Panc1 (cell line): Measurements from ENCODE around the gene MEGF6. TPM values are rescaled to one million over a fixed set of nuclear protein-coding genes. Genes with fewer than 3 reads are reported as not detected.

Experiments used
- ATAC-seq: fragments of 200-7000 bp; cut with Tn5 transposase; 2 replicates; pipeline ENCODE4 v1.9.1; 2020; ENCODE audit warnings: mild to moderate bottlenecking, moderate library complexity
- BruUV-seq: library from RNA; stranded (reverse); fragments of 400-500 nt; replicated peaks from 2 replicates; lab custom pipeline; 2021; lab: Mats Ljungman, UMichigan
- CTCF ChIA-PET: fragments of 300-600 bp; sonication (Branson Sonifier 250); formaldehyde crosslinking; loops from one replicate; lab custom pipeline; 2022; ENCODE audit warnings: antibody characterized with exemption; lab: Charles Lee
- POLR2A ChIA-PET: fragments of 300-600 bp; sonication (Branson Sonifier 250); formaldehyde crosslinking; loops from one replicate; lab custom pipeline; 2022; ENCODE audit warnings: antibody characterized with exemption; lab: Charles Lee
- DNase-seq: peaks from one replicate; pipeline ENCODE4 v3.0.0-alpha.2; 2010; ENCODE audit warnings: low read depth, low spot score
- H3K27ac ChIP-seq: 2 replicates; pipeline ENCODE4 v1.5.1; 2011; ENCODE audit warnings: mild to moderate bottlenecking, low read length, inconsistent platforms
- H3K27me3 ChIP-seq: fragments of 200-500 bp; sonication (Bioruptor generic); 2 replicates; pipeline ENCODE4 v1.6.0; 2014; ENCODE audit warnings: low read length, inconsistent platforms; ENCODE audit not compliant: control insufficient read depth, insufficient read depth
- H3K36me3 ChIP-seq: fragments of 200-500 bp; sonication (Bioruptor generic); 2 replicates; pipeline ENCODE4 v1.5.1; 2014; ENCODE audit warnings: inconsistent platforms, mild to moderate bottlenecking, low read length, moderate library complexity; ENCODE audit not compliant: control insufficient read depth, insufficient read depth
- H3K4me1 ChIP-seq: 2 replicates; pipeline ENCODE4 v1.5.1; 2011; ENCODE audit warnings: inconsistent platforms, mild to moderate bottlenecking, low read length, moderate library complexity; ENCODE audit not compliant: control insufficient read depth, insufficient read depth
- H3K4me3 ChIP-seq, 2 experiments: 2 replicates each; pipeline ENCODE4 v1.5.1; 2011 to 2012; ENCODE audit warnings: low read depth in 2 of 2, low read length in 2 of 2, mild to moderate bottlenecking in 2 of 2, inconsistent platforms in 1 of 2, moderate library complexity in 1 of 2
- H3K9me3 ChIP-seq: fragments of 200-500 bp; sonication (Bioruptor generic); 2 replicates; pipeline ENCODE4 v1.5.1; 2014; ENCODE audit warnings: low read depth, mild to moderate bottlenecking, inconsistent platforms, low read length, moderate library complexity; ENCODE audit not compliant: control insufficient read depth, insufficient read depth
- POLR2AphosphoS5 ChIP-seq: IDR thresholded peaks from 2 replicates; pipeline ENCODE4 v1.6.1; 2012; ENCODE audit warnings: mild to moderate bottlenecking, low read depth, low read length, moderate library complexity
- REST ChIP-seq, 2 experiments: IDR thresholded peaks; 2 replicates each; pipeline ENCODE4 v1.6.1; 2011 to 2012; ENCODE audit warnings: low read depth in 2 of 2, control low read depth in 1 of 2, low read length in 1 of 2, mild to moderate bottlenecking in 1 of 2, moderate library complexity in 1 of 2; ENCODE audit not compliant: insufficient read depth in 1 of 2
- SIN3A ChIP-seq: IDR thresholded peaks from 2 replicates; pipeline ENCODE4 v1.6.1; 2012; ENCODE audit warnings: low read depth, mild to moderate bottlenecking, low read length, moderate library complexity, borderline replicate concordance; ENCODE audit not compliant: insufficient read depth
- TCF7L2 ChIP-seq: IDR thresholded peaks from 2 replicates; pipeline ENCODE4 v1.6.1; 2011; ENCODE audit warnings: mild to moderate bottlenecking, low read depth, low read length, inconsistent platforms
- in situ Hi-C: cut with HindIII; loops from 2 replicates; pipeline ENCODE4 v1.10.0; 2016; ENCODE audit warnings: low sequenced_read_pairs, low pct_unique_long_range_greater_than_20kb
- intact Hi-C: fragments of 100-400 bp; cut with micrococcal nuclease; formaldehyde crosslinking; loops from one replicate; pipeline ENCODE4 v1.10.0; 2022; ENCODE audit not compliant: unreplicated experiment
- total RNA-seq: library from RNA; stranded (reverse); gene quantifications from one replicate; pipeline ENCODE4 v1.2.1, GENCODE V29; 2021; ENCODE audit not compliant: unreplicated experiment
- TF ChIP-seq, protein P1 (sequence below): fragments of 450-650 bp; IDR thresholded peaks from 2 replicates; pipeline ENCODE4 v1.5.1; 2017; ENCODE audit warnings: mild to moderate bottlenecking

Gene MEGF6
- total RNA-seq, 1 experiment from 2014 or later = 32.6 TPM

GRCh38 chr1:3451994-3452865 is 159.1 kb downstream of the MEGF6 start:
- ChIA-PET POLR2A (no interaction called here), CTCF (interaction anchor here (0.6 to 2.6 kb wide), 20 partner anchors 8 to 176 kb away, joined by 3 to 27 read pairs (median 4); no protein-coding TSS in a partner anchor)
- TF ChIP-seq POLR2AphosphoS5 = no peak
- TF ChIP-seq SIN3A = no peak
- TF ChIP-seq, protein P1, sequence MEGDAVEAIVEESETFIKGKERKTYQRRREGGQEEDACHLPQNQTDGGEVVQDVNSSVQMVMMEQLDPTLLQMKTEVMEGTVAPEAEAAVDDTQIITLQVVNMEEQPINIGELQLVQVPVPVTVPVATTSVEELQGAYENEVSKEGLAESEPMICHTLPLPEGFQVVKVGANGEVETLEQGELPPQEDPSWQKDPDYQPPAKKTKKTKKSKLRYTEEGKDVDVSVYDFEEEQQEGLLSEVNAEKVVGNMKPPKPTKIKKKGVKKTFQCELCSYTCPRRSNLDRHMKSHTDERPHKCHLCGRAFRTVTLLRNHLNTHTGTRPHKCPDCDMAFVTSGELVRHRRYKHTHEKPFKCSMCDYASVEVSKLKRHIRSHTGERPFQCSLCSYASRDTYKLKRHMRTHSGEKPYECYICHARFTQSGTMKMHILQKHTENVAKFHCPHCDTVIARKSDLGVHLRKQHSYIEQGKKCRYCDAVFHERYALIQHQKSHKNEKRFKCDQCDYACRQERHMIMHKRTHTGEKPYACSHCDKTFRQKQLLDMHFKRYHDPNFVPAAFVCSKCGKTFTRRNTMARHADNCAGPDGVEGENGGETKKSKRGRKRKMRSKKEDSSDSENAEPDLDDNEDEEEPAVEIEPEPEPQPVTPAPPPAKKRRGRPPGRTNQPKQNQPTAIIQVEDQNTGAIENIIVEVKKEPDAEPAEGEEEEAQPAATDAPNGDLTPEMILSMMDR = no peak
- no peak for TF ChIP-seq TCF7L2
- no peak for TF ChIP-seq REST (IDR thresholded peaks at IDR 0.05; ENCODE audit: insufficient read depth in 1 of 2, low read depth in 2 of 2, low read length in 1 of 2)
- Histone ChIP-seq H3K4me1 (peaks cover 9% of the 10 kb centered on the region), H3K27ac (no peak overlapping the region), H3K36me3 (no peaks in the 10 kb centered on the region), H3K9me3 (no peaks in the 10 kb centered on the region), H3K27me3 (no peaks in the 10 kb centered on the region; the same call in 1 of the 2 replicates), H3K4me3 (no peak overlapping the region)
- DNase-seq = no peak
- intact Hi-C loops = loop anchor here (2.0 kb wide), 1 partner anchor 167 kb away; no protein-coding TSS in a partner anchor
- no TSS peak for BruUV-seq
- ATAC-seq = no peak
- in situ Hi-C loops = no loop called here

GRCh38 chr1:3450983-3451382 is 160.3 kb downstream of the MEGF6 start:
- ChIA-PET CTCF (no interaction called here), POLR2A (no interaction called here)
- TF ChIP-seq, protein P1 = no peak
- TF ChIP-seq TCF7L2 (no peak), REST (IDR thresholded peaks at IDR 0.05; ENCODE audit: insufficient read depth in 1 of 2, low read depth in 2 of 2, low read length in 1 of 2) (no peak), POLR2AphosphoS5 (no peak), SIN3A (no peak)
- no peaks in the 10 kb centered on the region; the same call in 1 of the 2 replicates for H3K27me3 ChIP-seq
- BruUV-seq = no TSS peak
- no peak overlapping the region for H3K4me3 ChIP-seq
- no peaks in the 10 kb centered on the region for H3K9me3 ChIP-seq
- in situ Hi-C loops = no loop called here
- intact Hi-C loops = no loop called here
- no peaks in the 10 kb centered on the region for H3K36me3 ChIP-seq
- peaks cover 9% of the 10 kb centered on the region for H3K4me1 ChIP-seq
- ATAC-seq (no peak), DNase-seq (no peak)
- no peak overlapping the region for H3K27ac ChIP-seq
